ENCODE measurements around the gene SSH2.
"Not testable (repeated sequence)": the region's sequence is repeated elsewhere in the genome, so short reads cannot be mapped to it uniquely, and the experiment has no call there.

Gene SSH2

GRCh38 chr17:29835435-29836351 is 94.3 kb downstream of the SSH2 start:
- DNase-seq (ENCODE audit: low spot score), result no peak

DNA sequence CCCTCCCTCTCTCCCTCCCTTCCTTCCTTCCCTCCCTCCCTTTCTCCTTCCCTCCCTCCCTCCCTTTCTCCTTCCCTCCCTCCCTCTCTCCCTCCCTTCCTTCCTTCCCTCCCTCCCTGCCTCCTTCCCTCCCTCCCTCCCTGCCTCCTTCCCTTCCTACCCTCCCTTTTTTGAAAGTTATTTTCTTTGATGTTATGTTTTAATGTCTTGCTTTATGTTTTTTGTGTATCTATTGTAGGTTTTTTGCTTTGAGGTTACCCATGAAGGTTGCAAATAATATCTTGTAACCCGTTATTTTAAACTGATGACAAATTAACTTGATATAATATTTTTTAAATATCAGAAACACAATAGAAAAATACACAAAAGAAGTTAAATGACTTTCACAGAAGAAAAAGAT is 96.2 kb downstream of the SSH2 start:
- no peak for DNase-seq (ENCODE audit: low spot score)

DNA sequence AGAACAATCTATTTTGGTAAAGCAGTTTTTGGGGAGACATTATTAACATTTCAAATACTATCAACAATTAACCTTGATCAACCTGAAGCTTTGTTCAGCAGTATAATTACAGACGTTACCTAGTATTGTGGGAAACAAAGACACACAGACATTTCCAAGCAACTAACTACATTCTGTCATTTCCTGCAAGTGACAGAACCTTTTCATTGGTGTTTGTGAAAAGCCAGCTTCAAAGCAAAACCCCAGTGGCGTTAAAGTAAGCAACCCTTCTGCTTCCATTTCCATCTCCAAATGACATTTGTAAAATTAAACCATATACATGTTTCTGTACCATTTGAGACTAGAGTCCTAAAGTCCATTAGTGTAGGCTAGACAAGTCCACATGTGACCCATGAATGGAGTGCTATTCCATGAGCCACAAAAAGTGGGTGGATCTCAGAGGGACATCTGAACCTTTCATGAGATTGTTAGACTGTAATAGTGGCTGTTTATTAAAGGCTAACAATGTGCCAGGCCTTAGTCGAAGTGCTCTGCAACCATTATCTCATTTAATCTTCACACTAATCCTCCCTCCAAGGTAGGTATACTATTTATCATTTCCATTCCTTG is 101.2 kb downstream of the SSH2 start:
- DNase-seq (ENCODE audit: low spot score), result no peak

DNA sequence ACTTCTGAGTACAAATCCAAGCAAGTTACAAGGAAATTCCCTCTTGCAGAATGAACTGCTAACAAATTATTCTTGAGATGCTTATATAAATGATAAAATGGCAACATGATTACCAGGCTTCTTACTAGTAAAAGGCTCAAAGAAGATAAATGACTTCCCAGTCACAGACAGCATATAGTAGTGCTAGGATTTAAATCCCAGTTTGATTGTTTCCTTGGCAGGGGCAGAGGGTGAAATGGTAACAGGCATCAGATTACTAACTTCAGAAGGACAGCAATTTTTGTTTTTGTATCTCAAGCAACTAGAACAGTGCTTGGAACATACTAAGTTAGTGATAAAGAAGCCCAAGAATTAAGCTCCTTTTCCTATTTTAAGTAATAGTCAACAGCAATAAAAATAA is 102.8 kb downstream of the SSH2 start:
- no peak for DNase-seq (ENCODE audit: low spot score)

- DNase-seq (ENCODE audit: low spot score), result no peak
Measured at GRCh38 chr17:29826114-29826692, 103.8 kb downstream of the SSH2 start.

DNA sequence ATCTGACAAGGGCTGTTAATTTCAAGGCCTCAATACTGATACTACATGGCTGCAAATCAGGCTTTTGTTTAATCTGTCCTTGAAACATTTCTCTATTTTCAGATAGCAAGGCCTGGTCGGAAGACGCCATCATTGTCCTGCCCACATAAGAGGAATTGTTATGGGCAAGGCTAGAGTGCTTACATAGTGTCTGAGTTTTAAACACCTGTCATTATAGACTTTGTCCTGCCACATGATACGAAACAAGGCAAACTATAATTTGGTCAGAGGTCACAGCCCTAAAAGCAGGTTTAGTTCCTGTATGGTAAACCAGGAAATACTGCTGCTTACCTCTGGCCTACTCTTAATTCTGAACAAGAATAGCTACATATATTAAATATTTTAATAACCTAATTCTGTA is 104.4 kb downstream of the SSH2 start:
- no peak for DNase-seq (ENCODE audit: low spot score)

- no peak for DNase-seq (ENCODE audit: low spot score)
Measured at GRCh38 chr17:29821897-29822296, 108.1 kb downstream of the SSH2 start.

GRCh38 chr17:29820425-29820824 is 109.6 kb downstream of the SSH2 start:
- DNase-seq (ENCODE audit: low spot score), result no peak

GRCh38 chr17:29807520-29808361 is 122.3 kb downstream of the SSH2 start:
- DNase-seq (ENCODE audit: low spot score), result peak; percentile 74

- DNase-seq (ENCODE audit: low spot score), result no peak
Measured at GRCh38 chr17:29802246-29802645, 127.8 kb downstream of the SSH2 start.

- DNase-seq (ENCODE audit: low spot score), result no peak
Measured at GRCh38 chr17:29800457-29800856, 129.6 kb downstream of the SSH2 start.

DNA sequence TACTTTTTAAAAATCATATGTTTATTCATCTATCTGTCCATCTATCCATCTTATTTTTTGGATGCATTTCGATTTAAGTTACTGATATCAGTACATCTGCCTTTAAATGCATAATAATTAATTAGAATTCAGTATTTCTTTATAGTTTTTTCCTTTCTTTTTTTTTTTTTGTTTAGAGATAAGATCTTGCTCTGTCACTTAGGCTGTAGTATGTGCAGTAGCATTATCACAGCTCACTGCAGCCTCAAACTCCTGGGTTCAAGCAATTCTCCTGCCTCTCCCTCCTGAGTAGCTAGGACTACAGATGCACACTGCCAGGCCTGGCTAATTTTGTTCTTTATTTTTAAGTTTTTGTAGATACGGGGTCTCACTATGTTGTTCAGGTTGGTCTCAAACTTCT is 133.4 kb downstream of the SSH2 start:
- DNase-seq (ENCODE audit: low spot score), result no peak

DNA sequence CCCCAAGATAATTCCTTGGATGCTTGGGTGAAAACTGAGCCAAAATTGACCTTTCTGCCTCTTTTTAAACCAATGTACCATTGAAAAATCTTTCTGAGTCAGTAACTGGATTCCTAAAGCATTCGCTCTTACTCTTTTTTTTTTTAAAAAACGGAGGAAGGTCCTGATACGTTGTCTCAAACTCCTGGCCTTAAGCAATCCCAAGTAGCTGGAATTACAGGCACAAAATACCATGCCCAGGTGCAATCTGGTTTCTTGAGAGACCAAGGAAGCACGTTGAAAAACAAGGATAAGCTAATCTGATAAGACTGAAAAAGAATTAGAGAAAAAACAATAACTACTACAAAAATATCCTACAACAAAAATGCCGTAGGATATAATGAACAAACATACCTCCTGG is 136.5 kb downstream of the SSH2 start:
- DNase-seq (ENCODE audit: low spot score), result no peak

GRCh38 chr17:29791336-29792080 is 138.5 kb downstream of the SSH2 start:
- DNase-seq (ENCODE audit: low spot score), result no peak

- no peak for DNase-seq (ENCODE audit: low spot score)
Measured at GRCh38 chr17:29789196-29790170, 140.5 kb downstream of the SSH2 start.

DNA sequence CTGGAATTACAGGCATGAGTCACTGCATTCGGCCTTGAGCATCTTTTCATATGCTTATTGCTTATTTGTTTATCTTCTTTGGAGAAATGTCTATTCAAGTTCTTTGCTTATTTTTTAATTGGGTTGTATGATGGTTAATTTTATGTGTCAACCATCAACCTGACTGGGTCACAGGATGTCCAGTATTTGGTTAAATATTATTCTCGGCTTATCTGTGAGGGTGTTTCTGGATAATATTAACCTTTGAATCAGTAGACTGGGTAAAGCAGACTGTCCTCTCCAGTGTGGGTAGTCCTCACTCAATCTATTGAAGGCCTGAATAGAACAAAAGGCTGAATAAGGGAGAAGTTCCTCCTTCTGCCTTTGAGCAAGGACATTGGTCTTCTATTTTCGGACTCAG is 142.0 kb downstream of the SSH2 start:
- no peak for DNase-seq (ENCODE audit: low spot score)

GRCh38 chr17:29782917-29783316 is 147.1 kb downstream of the SSH2 start:
- no peak for DNase-seq (ENCODE audit: low spot score)

- not testable (repeated sequence) for DNase-seq (ENCODE audit: low spot score)
Measured at GRCh38 chr17:29779812-29780190, 150.2 kb downstream of the SSH2 start.

DNA sequence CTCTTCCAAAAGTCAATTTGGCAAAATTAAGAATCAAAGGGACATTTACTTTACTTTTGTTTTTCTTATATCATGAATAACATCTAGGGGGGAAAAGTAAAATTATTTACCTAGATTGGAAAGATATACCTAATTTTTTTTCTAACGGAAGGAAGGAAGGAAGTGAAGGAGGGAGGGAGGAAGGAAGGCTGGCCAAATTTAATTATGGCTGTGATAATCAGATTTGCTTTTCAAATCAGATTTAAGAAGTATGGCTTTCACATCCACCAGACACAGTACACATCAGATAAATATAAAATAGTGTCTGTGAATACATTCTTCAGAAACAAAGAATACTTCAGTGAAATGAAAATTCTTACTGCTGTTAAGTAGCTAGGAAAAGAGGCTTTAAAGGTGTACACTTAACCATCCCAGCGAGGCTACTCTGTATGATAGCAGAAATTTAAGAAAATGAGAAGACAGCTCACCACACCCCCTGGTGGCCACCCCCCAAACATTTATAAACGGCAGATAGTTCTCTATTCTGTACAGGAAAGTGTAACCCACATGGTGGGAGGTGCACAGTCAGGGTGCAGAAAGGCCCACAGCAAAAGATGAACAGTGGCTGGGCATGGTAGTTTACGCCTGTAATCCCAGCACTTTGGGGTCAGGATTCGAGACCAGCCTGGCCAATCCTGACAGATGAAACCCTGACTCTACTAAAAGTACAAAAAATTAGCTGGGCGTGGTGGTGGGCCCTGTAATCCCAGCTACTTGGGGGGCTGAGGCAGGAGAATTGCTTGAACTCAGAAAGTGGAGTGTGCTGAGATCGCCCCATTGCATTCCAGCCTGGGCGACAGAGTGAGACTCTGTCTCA is 150.8 kb downstream of the SSH2 start:
- DNase-seq (ENCODE audit: low spot score), result peak; percentile 77

All from globus pallidus (tissue), 1 donor.